ENCODE results near the gene RFX1.

Gene RFX1

DNA sequence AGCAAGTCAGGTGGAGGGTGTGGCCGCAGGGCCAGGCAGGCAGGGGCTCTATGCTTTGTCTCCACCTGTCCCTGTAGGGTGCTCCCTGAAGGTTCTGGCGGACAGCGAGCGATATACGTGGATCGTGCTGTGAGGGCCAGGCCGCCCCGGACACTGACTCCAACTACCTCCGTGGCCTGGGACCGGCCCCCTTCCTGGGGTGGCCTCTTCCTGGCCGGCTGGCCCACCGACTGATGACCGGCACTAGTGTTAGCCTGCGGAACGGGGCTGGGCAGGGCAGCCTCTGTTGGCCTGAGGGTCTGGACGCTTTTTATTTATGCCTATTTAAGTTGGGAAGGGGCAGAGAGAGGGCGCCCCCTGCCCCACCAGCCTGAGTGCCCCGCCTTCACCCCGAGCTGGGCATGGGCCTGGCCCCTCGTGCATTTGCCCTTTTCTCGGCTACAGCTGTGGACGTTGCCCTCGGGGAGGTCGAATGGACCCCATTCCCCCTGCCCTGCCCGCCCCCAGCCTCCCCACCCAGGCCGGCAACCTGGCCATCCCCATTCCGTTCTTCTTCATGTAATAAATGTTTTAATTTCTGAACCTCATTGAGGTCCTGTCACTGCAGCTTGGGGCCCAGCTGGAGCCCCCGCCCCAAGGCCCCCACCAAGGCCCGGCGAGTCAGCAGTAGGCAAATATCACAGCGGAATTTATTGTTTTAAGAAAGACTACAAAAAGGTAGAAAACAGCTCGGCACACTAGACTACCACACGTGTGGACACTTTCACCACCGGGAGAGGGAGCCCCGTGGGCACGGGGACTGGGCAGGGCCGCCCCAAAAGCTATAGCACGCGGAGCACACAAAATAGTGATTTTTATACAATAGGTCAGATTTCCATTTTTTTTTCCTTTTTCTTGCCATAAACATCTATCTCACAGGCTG, 45.0 kb downstream of the RFX1 start:
- DNase-seq (ENCODE audit: low read depth): no peak

DNA sequence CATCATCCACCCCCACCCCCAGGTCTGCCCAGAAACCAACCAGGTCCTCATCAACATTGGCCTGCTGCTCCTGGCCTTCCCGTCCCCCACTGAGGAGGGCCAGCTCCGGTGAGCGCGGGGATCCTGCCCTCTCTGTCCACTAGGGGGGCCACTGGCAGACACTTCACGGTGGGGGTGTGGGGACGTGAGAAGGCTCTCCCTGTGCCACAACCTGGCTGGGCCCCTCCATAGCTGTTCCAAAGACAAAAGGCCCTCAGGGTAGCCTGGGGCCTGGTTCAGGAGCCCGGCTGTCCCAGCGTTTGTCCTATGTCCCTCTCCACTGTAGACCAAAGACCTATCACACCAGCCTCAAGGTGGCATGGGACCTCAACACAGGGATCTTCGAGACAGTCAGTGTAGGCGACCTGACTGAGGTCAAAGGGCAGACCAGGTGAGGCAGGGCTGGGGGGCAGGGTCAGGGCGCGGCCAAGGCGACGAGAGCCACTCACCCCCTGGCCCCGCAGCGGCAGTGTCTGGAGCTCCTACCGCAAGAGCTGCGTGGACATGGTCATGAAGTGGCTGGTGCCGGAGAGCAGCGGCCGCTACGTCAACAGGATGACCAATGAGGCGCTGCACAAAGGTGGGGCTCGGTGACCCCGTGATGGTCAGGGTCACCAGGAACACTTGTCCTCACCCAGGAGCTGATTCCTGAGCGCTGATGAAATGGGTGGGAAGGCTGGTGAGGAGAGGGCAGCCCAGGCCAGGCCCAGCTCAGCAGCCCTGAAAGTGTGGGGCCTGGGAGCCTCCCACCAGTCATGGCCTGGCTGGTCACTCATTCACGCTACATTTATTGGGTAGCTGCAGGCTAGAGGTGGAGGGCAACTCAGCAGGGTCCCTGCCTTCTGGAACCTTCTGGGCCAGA, 45.9 kb downstream of the RFX1 start:
- no peak for DNase-seq (ENCODE audit: low read depth)

DNA sequence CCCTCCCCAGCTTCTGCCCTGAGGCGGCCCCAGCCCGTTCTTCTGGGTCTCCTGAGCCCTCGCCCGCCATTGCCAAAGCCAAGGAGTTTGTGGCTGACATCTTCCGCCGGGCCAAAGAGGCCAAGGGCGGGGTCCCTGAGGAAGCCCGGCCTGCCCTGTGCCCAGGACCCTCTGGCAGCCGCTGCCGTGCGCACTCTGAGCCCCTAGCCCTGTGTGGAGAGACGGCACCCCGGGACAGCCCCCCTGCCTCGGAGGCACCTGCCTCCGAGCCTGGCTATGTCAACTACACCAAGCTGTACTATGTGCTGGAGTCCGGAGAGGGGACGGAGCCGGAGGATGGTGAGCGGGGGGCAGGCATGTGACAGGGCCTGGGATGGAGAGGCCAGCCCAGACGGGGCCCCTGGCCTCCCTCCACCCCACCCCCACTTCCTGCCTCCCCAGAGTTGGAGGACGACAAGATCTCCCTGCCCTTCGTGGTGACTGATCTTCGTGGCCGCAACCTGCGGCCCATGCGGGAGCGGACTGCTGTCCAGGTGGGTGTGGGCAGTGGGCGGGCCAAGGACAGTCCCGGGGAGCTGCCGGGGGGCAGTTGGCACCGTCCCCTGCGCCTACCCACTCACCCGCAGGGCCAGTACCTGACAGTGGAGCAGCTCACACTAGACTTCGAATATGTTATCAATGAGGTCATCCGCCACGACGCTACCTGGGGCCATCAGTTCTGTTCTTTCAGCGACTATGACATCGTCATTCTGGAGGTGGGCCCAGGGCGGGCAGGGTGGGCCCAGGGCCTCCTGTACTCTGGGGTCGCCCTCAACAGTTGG, 46.8 kb downstream of the RFX1 start:
- DNase-seq (ENCODE audit: low read depth): no peak

DNA sequence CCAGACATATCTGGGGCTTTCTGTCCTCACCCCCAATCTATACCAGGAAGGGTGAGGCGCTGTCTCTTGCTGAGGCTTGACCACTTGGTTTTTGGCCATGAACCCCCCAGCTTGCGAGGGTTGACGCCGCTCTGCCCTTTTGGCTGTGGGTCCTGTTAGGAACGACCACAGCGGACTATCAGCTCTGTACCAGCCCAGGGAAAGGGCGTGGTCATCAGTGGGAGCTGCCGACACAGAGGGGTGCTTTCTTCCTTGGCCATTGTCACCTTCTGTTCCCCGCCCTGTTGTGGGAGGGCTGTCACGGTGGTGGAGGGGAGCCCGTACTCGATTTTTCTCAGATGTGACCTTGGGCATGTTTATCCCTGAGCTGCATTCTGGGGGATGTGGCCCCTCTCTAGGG, 48.1 kb downstream of the RFX1 start:
- no peak for DNase-seq (ENCODE audit: low read depth)

DNA sequence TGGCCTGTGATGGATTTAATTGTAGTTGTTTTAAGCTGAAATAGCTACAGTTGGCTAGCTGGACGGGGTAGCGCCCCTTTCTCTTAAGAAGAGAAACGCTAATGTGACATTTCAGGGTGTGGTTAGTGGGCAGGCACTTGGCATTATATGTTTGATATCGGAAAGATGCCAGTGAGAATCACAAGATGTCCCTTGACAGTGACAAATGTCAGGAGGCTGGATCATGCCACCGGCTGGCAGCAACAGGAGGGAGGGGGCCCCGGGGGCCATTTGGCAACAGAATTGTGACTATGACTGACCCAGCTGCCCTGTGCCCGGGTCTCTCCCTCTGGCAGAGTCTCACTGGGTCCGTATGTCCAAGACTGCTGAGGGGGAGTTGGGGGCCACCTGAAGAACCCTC, 49.1 kb downstream of the RFX1 start:
- DNase-seq (ENCODE audit: low read depth): no peak

DNA sequence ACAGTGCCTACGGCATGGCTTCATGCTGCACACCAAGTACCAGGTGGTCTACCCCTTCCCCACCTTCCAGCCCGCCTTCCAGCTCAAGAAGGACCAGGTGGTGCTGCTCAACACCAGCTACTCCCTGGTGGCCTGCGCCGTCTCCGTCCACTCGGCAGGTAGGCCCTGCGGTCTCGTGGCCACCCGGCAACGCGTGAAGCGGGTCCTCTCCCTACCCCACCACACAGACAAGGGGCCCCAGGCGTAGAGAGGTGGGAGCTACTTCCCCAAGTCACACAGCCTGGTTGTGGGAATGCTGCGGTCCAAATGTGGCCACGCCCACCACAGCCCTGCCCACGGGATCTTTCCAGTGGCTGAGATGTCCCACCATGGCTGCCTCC, 49.8 kb downstream of the RFX1 start:
- no peak for DNase-seq (ENCODE audit: low read depth)

DNA sequence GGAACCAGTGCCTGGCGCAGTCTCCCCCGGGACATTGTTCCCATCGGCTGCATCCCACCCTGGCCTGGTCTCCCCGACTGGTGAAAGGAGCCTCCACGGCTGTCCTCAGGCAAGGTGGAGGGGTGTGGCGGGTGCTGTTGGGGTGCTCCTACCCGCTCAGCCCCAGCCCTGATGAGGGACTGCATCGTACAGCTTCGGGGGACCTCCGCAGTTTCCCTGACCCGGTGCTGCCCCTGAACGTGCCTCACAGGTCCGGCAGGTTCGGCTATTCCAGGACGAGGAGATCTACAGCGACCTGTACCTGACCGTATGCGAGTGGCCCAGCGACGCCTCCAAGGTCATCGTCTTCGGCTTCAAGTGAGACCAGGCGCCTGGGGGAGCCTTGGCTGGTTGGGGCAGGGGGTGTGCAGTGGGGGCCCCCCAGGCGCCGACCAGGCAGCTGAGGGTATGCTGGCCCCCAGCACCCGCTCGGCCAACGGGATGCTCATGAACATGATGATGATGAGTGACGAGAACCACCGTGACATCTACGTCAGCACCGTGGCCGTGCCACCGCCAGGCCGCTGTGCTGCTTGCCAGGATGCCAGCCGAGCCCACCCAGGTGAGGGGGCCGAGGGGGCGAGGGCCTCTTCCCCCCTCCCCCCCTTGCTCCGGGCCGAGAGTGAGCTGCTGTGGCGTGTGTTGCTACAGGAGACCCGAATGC, 50.3 kb downstream of the RFX1 start:
- no peak for DNase-seq (ENCODE audit: low read depth)

DNA sequence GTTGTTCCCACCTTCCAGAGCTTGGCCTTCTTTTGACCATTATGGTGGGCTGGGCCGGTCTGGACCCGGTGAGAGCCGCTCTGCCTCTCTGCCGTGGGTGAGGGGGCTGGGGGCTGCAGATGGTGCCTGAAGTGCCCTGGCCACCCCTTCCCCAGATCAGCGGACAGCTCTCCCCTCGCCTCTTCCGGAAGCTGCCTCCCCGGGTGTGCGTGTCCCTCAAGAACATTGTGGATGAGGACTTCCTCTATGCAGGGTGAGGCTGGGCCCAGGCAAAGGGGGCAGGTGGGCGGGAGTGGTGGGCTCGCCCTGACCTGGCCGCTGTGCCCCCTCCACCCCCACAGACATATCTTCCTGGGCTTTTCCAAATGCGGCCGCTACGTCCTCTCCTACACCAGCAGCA, 51.9 kb downstream of the RFX1 start:
- DNase-seq (ENCODE audit: low read depth): no peak

DNA sequence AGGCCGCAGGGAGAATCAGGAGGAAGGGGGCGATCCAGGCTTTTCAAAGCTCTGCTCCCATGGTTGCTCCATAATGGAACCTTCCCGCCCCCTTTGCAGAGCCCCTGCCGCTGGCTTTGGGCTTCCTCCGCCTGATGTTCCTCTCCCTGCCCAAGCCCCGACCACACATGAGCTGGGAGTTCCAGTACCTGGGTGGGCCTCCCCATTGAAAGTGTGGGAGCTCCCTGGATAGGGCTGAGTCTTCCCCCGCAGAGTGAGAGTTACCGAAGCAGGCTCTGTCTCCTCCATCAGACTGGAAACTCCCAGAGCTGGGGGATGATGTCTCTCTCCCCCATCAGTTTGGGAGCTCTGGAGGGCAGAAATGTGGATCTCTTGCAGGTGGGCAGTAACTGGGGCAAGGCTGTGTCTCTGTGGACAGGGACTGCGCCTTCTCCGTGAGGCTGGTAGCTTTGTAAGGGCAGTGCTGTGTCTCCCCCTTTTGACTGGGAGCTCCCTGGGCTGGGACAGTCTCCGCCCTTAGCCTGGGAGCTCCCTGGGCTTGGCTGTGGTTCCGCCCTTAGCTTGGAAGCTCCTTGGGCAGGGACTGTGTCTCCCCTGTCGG, 53.1 kb downstream of the RFX1 start:
- DNase-seq (ENCODE audit: low read depth): no peak

DNA sequence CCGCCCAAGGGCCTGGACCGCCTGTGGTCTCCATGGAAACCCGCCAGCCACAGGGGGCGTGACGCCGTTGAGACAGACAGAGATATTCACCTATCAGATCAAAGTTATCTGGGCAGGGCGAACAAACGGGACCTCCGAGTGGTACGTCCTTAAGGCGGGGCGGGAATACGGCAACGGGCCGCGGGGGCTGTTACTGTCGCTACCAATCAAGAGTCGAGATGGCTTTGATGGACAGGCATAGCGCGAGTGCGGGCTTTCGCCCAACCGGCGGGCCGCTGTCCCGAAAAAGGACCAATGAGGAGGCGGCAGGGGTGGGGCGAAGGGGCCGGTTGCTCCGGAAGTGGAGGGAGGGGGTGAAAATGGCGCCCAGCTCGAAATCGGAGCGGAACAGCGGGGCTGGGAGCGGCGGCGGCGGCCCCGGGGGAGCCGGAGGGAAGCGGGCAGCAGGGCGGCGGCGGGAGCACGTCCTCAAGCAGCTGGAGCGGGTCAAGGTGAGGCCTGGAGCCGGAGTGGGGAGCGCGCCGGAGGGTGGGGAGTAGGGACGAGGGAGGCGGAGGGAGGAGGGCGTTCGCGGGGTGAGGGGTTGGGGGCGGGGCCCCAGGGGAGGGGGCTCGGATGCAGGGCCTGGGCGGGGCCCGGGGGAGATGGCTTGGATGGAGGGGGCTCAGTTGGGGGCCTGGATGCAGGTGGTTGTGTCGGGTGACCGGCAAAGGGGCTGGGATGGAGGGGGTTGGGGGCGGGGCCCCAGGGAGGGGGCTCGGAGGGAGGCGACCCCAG, 53.8 kb downstream of the RFX1 start, which contains the start of gene DCAF15:
Gene DCAF15 (plus strand): TSS at position 356 of the 777 bp plus-strand sequence. CDS start 4 bp downstream, at position 360.
- peak; percentile 98 for DNase-seq (ENCODE audit: low read depth)

DNA sequence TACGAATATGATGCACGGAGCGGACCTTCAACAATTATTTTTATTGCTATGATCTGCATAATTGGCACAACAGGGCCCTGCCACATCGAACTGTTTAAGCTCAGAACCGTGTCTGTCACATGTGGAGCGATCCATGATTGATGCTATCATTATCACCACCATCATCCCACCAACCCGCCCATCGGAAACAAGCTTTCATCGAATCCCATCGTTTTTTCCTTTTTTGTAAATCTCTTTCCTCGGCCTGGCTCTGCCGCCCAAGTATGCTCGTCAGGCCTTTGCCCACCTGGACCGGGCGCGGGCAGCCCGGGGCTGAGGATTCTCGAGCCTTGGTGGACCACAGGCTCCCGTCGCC, 54.3 kb downstream of the RFX1 start:
- DNase-seq (ENCODE audit: low read depth): no peak

DNA sequence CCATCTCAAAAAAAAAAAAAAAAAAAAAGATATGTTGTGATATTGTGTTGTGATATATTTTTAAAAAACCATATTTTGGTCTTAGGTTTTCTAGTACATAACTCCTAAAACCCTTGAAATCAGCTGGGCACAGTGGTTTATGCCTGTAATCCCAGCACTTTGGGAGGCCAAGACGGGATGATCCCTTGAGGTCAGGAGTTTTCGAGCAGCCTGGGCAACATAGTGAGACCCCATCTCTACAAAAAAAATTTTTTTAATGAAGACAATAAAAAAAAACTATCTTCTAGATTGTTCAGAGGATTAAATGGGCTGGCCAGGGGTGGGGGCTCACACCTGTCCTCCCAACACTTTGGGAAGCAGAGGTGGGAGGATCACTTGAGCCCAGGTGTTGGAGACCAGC, 55.1 kb downstream of the RFX1 start:
- DNase-seq (ENCODE audit: low read depth): no peak

DNA sequence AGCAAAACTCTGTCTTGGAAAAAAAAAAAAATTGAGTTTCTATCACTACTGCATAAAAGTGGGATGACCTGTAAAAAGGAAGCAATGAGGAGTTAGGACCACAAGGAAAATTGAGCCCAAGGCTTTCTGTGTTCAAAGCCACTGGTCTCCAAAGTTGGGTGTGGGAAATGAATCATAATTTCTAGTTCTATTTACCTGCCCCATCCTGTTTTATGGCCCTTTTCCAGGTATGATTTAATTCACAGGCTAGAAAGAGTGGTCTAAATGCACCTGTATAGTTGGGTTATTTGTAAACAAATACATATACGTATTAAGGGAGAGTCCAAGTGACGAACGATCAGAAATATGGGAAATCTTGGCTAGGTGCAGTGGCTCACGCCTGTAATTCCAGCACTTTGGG, 59.7 kb downstream of the RFX1 start:
- DNase-seq (ENCODE audit: low read depth): no peak

DNA sequence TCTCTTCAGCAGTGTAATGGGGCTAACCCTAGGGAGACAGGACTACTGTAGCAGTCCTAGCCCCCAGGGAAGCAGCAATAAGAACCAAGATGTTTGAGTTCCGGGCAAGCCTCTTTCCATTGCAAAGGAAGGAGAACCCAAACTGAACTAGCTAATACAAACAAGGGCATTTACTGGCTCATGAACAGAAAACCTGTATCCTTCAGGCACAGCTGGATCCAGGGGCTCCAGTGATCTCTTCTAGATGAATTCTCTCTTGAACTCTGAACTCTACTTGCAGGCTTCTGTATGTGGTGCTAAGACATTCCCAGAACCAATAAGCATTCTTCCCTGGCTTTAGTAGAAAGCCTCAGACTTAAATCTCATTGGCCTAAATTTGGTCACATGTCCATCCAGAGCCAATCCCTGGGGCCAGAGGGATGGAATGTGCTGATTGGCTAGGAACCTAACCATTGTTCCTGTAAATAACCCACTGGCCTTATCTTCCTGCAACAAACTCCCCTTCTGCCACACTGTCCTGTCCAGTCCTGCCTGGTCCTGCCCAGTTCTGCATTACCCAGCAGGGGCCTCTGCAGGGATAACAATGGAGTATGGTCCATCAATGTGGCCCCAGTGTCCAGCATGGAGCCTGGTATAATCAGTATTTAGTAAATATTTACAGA, 64.0 kb downstream of the RFX1 start:
- DNase-seq (ENCODE audit: low read depth): no peak

DNA sequence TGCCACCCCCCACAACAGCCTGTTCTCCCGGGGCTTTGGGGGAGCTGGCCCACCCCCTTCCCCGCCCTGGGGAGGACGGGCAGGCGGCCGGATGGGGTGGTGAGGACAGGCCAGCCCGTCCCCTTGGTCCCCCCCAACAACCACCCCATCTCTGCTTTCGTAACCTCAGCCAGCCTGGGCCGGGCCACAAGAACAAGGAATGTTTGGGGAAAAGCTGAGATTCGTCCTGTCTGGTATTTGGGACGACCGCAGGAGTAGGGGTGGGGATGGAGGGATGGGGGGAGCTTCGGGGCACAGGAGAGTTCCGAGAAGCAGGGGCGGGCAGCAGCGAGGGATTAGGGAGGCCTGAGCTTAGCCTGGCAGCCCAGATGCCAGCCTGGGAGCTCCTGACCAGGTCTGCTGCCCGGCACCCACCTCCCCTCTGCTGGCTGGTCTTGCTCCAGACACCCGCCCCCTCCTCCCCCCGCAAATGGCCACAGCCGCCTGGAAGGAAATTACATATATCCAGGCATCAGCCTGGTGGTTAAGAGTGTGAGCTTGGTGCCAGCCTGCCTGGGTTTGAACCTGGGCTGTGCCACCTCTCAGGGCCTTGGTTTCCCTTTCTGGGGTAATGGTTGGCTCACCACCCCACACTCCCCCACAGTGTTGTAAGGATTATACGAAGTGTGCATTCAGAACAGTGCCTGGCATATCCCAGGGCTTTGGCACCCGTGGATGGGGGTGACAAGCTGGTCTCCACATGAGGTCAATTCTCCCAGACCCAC, 67.6 kb downstream of the RFX1 start, which contains the start of gene PODNL1:
Gene PODNL1 (minus strand): TSS at position 117 of the 764 bp plus-strand sequence. CDS start 236 bp downstream, outside the sequence.
- no peak for DNase-seq (ENCODE audit: low read depth)

DNA sequence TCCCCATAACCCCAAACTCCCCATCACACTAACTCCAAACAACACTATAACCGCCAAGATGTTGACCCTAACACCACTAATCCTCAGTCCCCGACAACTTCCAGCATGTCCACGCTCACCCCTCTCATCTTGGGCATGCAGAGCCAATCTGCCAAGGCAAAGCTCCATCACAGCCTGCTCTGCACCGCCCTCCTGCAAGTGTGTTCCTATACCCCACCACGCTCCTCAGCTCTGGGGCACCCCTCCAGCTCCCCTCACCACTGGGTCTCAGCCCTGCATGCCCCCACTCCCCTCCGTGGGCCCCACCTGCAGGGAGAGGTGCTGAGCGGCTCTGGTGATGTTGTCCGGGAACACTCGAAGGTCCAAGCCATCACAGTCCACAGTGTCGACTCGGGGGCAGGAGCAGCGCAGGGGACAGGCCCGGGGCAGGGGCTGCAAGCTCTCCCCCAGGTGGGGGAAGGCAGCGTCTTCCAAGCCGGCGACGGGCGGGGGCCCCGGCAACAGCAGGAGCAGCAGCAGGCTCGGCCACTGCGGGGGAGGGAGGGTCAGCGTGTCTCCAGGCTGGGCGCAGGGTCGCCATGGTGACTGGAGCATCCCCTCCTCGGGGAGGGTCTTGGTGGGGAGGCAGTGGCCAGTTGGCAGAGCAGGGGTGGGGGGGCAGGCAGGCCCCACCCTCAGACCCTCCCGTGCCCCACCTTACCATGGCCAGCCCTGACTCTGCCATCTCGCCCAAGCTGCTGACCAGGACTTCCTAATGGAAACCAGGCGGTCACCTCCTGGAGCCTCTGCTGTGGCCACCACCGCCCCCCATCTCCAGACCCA, 68.4 kb downstream of the RFX1 start:
- no peak for DNase-seq (ENCODE audit: low read depth)

DNA sequence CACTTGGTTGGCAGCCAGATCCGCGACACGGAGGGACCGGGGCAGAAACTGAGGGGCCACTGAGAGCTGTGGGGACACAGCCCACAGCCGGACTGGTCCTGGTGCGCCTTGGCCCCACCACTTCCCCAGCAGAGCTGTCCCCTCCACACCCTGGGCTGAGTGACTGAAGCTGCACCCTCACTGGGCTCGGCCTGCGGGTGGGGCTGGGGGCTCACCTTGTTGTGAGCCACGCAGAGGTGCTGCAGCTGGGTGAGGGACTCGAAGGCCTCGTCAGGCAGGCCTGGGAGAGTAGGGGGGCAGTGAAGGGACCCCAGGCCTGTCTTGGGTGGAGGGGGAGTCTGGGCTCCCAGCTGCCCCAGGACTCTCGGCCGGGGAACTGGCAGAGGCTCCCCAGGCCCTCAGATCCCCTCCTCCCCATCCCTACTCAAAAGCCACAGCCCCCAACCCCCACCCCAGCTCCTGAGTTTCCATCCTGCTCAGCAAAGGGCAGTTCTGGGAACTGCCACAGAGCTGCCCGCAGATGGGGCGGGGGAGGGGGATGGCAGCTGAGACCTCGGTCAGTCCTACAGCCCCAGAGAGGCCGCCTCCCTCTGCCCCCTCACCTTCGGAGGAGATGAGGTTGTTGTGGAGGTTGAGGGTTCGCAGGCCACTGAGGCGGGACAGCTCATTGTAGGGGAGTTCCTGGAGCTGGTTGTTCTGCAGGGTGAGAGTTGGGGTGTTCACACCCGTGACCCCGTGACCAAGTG, 70.2 kb downstream of the RFX1 start:
- no peak for DNase-seq (ENCODE audit: low read depth)
